ENCODE measurements around the gene VPS36. TPM values are rescaled to one million over a fixed set of nuclear protein-coding genes. Genes with fewer than 3 reads are reported as not detected.
"Not testable (repeated sequence)": the region's sequence is repeated elsewhere in the genome, so short reads cannot be mapped to it uniquely, and the experiment has no call there.

Gene VPS36
- total RNA-seq, 2 experiments from 2014 or later: 41.7 to 45.8 TPM

DNA sequence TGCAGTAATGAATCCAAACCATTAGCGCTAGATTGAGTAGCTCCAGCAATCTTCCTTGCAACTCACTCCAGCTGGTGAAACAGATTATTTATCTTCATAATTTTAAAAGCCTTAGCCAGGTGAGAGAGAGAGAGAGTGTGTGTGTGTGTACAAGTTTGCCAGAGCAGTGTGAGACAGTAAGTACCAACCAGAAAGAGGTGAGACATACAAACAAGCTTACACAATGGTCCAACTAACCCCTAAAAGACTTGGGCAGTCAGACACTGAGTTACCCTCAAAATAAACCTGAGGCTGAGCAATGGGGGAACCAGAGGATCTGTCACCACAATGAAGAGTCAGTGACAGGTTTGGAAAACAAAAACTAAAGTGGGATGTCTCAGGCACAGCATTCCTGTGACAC is 36.4 kb downstream of the VPS36 start:
- Mint-ChIP-seq H3K27me3 (no peaks in the 10 kb centered on the region), H3K36me3 (peaks cover 10% of the 10 kb centered on the region), H3K4me3 (no peak overlapping the region), H3K27ac (no peak overlapping the region), H3K4me1 (peaks cover 7% of the 10 kb centered on the region), H3K9me3 (no peaks in the 10 kb centered on the region)
- POLR2A ChIA-PET: interaction anchor here (0.8 kb wide), 1 partner anchor 28 kb away, joined by 3 read pairs; no protein-coding TSS in a partner anchor
- no peak for DNase-seq
- ATAC-seq (ENCODE audit: low read depth): no peak

DNA sequence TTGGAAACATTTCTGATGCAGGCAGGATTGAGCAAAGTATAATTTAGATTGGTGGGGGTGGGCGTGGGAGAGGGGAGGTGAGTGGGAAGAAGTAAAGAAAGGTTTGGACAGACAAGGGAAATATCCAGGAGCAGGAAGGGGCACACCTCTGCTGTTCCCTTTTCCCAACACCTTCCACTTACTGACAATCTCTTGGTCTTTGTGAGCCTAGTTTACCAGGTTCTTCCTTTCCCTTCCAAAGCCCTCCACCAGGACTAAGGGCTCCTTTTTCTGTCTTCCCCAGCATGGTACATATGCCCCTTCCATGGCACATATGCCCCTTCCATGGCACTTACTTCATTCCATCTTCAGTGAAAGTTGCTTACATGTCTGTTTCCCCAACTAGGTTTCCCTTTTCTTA is 38.3 kb downstream of the VPS36 start:
- H3K27ac Mint-ChIP-seq: no peak overlapping the region
- peaks cover 2% of the 10 kb centered on the region for H3K4me1 Mint-ChIP-seq
- H3K9me3 Mint-ChIP-seq: no peaks in the 10 kb centered on the region
- H3K27me3 Mint-ChIP-seq: no peaks in the 10 kb centered on the region
- no peak overlapping the region for H3K4me3 Mint-ChIP-seq
- POLR2A ChIA-PET: no interaction called here
- ATAC-seq (ENCODE audit: low read depth) (no peak), DNase-seq (no peak)
- peaks cover 5% of the 10 kb centered on the region for H3K36me3 Mint-ChIP-seq

GRCh38 chr13:52411629-52412028 is 38.8 kb downstream of the VPS36 start:
- H3K4me1 Mint-ChIP-seq: peaks cover 2% of the 10 kb centered on the region
- ATAC-seq (ENCODE audit: low read depth) (no peak), DNase-seq (no peak)
- H3K27me3 Mint-ChIP-seq: no peaks in the 10 kb centered on the region
- H3K4me3 Mint-ChIP-seq: no peak overlapping the region
- POLR2A ChIA-PET: no interaction called here
- peaks cover 2% of the 10 kb centered on the region for H3K36me3 Mint-ChIP-seq
- H3K9me3 Mint-ChIP-seq: no peaks in the 10 kb centered on the region
- no peak overlapping the region for H3K27ac Mint-ChIP-seq

- H3K4me3 Mint-ChIP-seq; POLR2A ChIA-PET; H3K9me3 Mint-ChIP-seq; H3K27ac Mint-ChIP-seq; ATAC-seq (ENCODE audit: low read depth); H3K36me3 Mint-ChIP-seq; DNase-seq: not testable (repeated sequence)
- peaks cover 15% of the 10 kb centered on the region for H3K27me3 Mint-ChIP-seq
- H3K4me1 Mint-ChIP-seq: peaks cover 14% of the 10 kb centered on the region
Measured at GRCh38 chr13:52408071-52408658, 42.3 kb downstream of the VPS36 start.

DNA sequence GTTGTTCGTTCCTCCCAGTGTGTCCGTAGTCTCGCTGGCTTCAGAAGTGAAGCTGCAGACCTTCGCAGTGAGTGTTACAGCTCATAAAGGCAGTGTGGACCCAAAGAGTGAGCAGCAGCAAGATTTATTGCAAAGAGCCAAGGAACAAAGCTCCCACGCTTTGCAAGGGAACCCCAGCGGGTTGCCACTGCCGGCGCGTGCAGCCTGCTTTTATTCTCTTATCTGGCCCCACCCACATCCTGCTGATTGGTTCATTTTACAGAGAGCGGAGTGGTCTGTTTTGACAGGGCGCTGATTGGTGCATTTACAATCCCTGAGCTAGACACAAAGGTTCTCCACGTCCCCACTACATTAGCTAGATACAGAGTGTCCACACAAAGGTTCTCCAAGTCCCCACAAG is 43.0 kb downstream of the VPS36 start:
- DNase-seq; POLR2A ChIA-PET; H3K9me3 Mint-ChIP-seq; H3K27ac Mint-ChIP-seq; H3K36me3 Mint-ChIP-seq; H3K4me3 Mint-ChIP-seq; ATAC-seq (ENCODE audit: low read depth): not testable (repeated sequence)
- H3K4me1 Mint-ChIP-seq: peaks cover 14% of the 10 kb centered on the region
- peaks cover 21% of the 10 kb centered on the region for H3K27me3 Mint-ChIP-seq

DNA sequence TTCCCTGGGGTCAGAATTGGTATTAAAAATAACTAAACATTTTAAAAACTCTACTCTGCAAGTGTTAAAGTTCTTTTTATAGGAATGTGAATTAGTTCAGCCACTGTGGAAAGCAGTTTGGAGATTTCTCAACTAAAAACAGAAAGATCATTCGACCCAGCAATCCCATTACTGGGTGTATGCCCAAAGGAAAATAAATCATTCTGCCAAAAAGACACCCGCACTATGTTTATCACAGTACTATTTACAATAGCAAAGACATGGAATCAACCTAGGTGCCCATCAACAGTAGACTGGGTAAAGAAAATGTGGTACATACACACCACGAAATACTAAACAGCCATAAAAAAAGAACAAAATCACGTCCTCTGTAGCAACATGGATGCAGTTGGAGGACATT is 43.8 kb downstream of the VPS36 start:
- Mint-ChIP-seq H3K4me3 (no peak overlapping the region), H3K27ac (no peak overlapping the region), H3K9me3 (no peaks in the 10 kb centered on the region), H3K36me3 (peaks cover 2% of the 10 kb centered on the region), H3K4me1 (peaks cover 14% of the 10 kb centered on the region), H3K27me3 (peaks cover 22% of the 10 kb centered on the region)
- POLR2A ChIA-PET: no interaction called here
- no peak for ATAC-seq (ENCODE audit: low read depth)
- no peak for DNase-seq

DNA sequence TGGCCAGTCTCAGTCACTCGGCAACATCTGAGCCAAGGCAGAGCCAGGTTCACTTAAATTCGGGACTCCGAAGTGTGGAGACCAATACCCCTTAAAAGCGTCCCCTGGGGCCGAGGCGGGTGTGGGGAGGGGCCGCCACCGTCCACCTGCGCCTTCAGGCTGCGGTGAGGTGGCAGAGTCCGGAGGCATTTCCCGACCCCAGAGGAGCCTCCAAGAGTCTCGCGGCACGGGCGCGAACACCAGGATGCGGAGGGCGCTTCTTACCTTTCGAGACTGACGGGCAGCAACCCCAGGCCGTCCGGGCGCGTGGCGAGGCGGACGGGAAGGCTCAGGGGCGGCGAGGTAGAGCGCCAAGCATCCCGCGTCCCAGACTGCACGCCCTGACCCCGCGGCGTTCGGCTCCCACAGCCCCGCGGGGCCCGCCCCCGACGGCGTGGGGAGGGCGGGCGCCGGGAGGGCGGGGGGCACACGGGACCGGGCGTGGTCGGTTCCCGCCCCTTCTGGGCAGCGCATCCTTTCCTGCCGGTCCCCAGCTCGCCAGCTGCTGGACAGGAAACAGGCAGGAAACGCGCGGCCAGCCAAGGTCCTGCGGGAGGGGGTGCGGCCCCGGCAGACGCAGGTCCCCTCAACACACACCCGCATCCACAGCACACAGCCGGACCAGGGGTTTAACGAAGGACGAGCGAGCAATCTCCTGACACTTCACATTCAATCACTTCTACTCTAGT is 44.5 kb downstream of the VPS36 start, which contains the start of gene THSD1:
Gene THSD1, minus strand, starts transcription at position 406 of the 728 bp plus-strand sequence. CDS start 3,572 bp downstream, outside the sequence.
- H3K27me3 Mint-ChIP-seq: peaks cover 22% of the 10 kb centered on the region
- peaks cover 14% of the 10 kb centered on the region for H3K4me1 Mint-ChIP-seq
- H3K4me3 Mint-ChIP-seq: peak within 1 kb of the TSS; percentile 72
- POLR2A ChIA-PET: no interaction called here
- H3K36me3 Mint-ChIP-seq: no peaks in the 10 kb centered on the region
- H3K27ac Mint-ChIP-seq: no peak within 1 kb of the TSS
- DNase-seq: peak; percentile 44
- H3K9me3 Mint-ChIP-seq: no peaks in the 10 kb centered on the region
- peak; percentile 71 for ATAC-seq (ENCODE audit: low read depth)

DNA sequence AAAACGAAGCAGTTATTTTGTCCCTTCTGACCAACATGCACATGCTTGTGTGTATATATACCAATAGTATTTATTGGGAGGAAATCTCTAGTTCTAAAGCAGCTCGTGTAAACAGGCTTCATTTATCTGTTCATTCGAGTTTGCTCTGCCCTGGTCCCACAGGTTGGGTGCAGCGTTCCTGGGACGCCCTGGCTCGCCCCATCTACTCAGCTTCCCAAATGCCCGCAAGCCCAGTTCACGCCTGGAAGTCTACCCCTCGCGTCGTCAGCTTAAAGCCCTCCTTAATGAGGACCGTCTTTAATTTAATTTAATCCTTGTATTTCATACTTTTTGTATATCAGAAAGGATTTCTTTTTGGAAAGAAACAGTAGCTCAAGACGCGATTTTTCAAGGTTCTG is 45.1 kb downstream of the VPS36 start:
- no peak overlapping the region for H3K27ac Mint-ChIP-seq
- ATAC-seq (ENCODE audit: low read depth) (peak; percentile 15), DNase-seq (no peak)
- H3K9me3 Mint-ChIP-seq: no peaks in the 10 kb centered on the region
- H3K27me3 Mint-ChIP-seq: peaks cover 22% of the 10 kb centered on the region
- peak overlapping the region; percentile 72 for H3K4me3 Mint-ChIP-seq
- H3K4me1 Mint-ChIP-seq: peaks cover 14% of the 10 kb centered on the region
- POLR2A ChIA-PET: no interaction called here
- H3K36me3 Mint-ChIP-seq: no peaks in the 10 kb centered on the region

DNA sequence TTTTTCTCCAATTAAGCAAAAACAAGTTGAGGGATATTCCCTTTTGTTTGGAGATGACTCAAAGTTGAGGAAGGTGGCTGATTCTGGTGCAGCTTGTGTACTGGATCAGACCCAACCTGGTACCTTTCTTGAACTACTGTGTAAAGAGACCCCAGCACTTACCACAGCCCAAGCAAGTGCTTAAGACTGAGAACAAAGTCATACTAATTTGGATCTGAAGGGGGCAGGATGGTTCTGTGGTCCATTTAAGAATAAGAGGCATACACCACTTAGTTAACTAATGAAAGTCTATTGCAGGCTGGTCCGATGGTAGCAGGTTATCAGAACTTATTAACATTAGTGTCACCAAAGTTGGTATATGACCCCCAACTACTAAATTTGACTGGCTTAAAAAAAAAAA is 50.7 kb downstream of the VPS36 start:
- Mint-ChIP-seq H3K9me3 (no peaks in the 10 kb centered on the region), H3K27ac (no peak overlapping the region), H3K36me3 (peaks cover 2% of the 10 kb centered on the region), H3K4me1 (peaks cover 11% of the 10 kb centered on the region), H3K4me3 (no peak overlapping the region), H3K27me3 (peaks cover 25% of the 10 kb centered on the region)
- no peak for DNase-seq
- POLR2A ChIA-PET: no interaction called here
- ATAC-seq (ENCODE audit: low read depth): no peak

DNA sequence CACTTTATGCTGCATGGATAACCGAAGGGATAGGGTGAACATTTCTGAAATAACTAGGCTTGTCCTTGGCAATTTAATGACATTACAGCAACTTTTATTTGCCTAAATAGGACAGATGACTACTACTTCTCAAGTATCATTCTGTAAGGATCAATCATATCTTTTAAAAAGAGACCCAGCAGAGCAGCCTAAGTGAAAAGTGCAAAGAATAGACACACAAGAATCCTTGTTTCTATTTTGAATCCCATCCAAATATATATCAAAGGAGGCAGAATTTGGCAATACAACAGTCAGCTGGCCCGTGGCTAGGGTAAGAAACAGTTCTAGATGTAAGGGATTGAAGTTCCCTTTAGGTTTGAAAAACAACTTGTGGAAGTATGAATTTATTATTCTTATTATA is 51.4 kb downstream of the VPS36 start:
- H3K27me3 Mint-ChIP-seq: peaks cover 20% of the 10 kb centered on the region
- H3K27ac Mint-ChIP-seq: no peak overlapping the region
- H3K4me3 Mint-ChIP-seq: no peak overlapping the region
- ATAC-seq (ENCODE audit: low read depth) (no peak), DNase-seq (no peak)
- peaks cover 2% of the 10 kb centered on the region for H3K36me3 Mint-ChIP-seq
- no peaks in the 10 kb centered on the region for H3K9me3 Mint-ChIP-seq
- POLR2A ChIA-PET: no interaction called here
- H3K4me1 Mint-ChIP-seq: peaks cover 5% of the 10 kb centered on the region

- no peak for ATAC-seq (ENCODE audit: low read depth)
Measured at GRCh38 chr13:52395704-52396103, 54.7 kb downstream of the VPS36 start.

GRCh38 chr13:52394586-52394985 is 55.8 kb downstream of the VPS36 start:
- H3K4me3 Mint-ChIP-seq: no peak overlapping the region
- POLR2A ChIA-PET: no interaction called here
- no peak overlapping the region for H3K27ac Mint-ChIP-seq

More at GRCh38 chr13:52395704-52396103, 54.7 kb downstream of the VPS36 start:
- POLR2A ChIA-PET: no interaction called here
- peaks cover 2% of the 10 kb centered on the region for H3K36me3 Mint-ChIP-seq
- peaks cover 11% of the 10 kb centered on the region for H3K27me3 Mint-ChIP-seq
- peaks cover 4% of the 10 kb centered on the region for H3K4me1 Mint-ChIP-seq
- no peak overlapping the region for H3K27ac Mint-ChIP-seq
- no peak overlapping the region for H3K4me3 Mint-ChIP-seq
- no peak for DNase-seq
- H3K9me3 Mint-ChIP-seq: no peaks in the 10 kb centered on the region

GRCh38 chr13:52393572-52394357 is 56.7 kb downstream of the VPS36 start:
- Mint-ChIP-seq H3K9me3 (no peaks in the 10 kb centered on the region), H3K27ac (no peak overlapping the region), H3K4me3 (no peak overlapping the region), H3K4me1 (peaks cover 4% of the 10 kb centered on the region), H3K27me3 (peaks cover 10% of the 10 kb centered on the region), H3K36me3 (peaks cover 2% of the 10 kb centered on the region)
- POLR2A ChIA-PET: no interaction called here
- no peak for ATAC-seq (ENCODE audit: low read depth)
- DNase-seq: no peak

More at GRCh38 chr13:52394586-52394985, 55.8 kb downstream of the VPS36 start:
- no peak for DNase-seq
- Mint-ChIP-seq H3K27me3 (peaks cover 11% of the 10 kb centered on the region), H3K36me3 (peaks cover 2% of the 10 kb centered on the region), H3K4me1 (peaks cover 4% of the 10 kb centered on the region), H3K9me3 (no peaks in the 10 kb centered on the region)
- ATAC-seq (ENCODE audit: low read depth): no peak
